Superior temporal gyrus (tissue), 1 donor: ENCODE measurements around the gene P2RY10.
"Not testable (repeated sequence)": the region's sequence is repeated elsewhere in the genome, so short reads cannot be mapped to it uniquely, and the experiment has no call there.

Experiments
- DNase-seq: peaks from one replicate; pipeline ENCODE4 v3.0.0-alpha.2; 2016; ENCODE audit errors: extremely low spot score

Gene P2RY10, protein sequence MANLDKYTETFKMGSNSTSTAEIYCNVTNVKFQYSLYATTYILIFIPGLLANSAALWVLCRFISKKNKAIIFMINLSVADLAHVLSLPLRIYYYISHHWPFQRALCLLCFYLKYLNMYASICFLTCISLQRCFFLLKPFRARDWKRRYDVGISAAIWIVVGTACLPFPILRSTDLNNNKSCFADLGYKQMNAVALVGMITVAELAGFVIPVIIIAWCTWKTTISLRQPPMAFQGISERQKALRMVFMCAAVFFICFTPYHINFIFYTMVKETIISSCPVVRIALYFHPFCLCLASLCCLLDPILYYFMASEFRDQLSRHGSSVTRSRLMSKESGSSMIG

GRCh38 chrX:78945186-78945912, at the start of gene P2RY10:
P2RY10 (plus strand) TSS chrX:78945391; CDS start chrX:78960521, 15,130 bp downstream.
- no peak for DNase-seq

DNA sequence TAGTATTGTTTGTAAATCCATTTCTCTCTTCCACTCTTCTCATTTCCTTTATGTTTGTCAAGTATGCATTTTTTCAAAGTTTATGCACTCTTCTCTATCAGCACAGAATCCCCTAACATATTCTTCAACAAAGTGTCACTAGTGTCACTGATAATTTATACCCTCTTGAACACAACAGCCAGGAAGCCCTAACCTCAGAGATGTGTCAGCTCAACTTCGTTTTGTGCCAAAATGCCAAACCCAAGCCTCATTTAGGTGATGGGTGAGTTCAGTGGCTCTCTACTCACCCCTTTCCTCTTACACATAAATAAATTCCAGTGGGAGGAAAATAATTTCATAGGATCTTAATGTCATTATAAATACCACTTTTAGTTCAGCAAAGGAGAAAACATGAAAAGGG, 22.4 kb upstream of the P2RY10 start:
- DNase-seq, result no peak

GRCh38 chrX:78923198-78924015, 21.8 kb upstream of the P2RY10 start:
- no peak for DNase-seq

GRCh38 chrX:78931814-78932213, 13.4 kb upstream of the P2RY10 start:
- no peak for DNase-seq

DNA sequence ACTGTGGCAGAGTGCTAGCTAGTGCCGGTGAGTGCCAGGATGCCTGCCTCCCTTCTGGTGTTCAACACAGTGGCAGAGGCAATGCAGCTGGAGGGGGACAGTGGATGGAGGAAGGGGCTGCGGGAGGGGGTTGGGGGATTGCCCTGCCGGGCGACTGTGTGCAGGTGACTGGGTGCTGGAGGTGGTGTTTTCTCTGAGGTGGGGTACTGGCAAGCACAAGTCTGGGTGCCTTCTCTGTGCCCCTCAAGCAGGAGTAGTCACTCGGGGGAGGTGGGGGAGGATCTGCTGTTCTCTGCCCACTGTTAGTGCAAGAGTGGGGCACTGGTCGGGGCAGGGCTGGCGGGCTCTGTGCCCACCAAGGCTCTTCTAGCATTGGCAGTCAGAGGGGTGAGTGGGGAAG, 10.3 kb upstream of the P2RY10 start:
- DNase-seq, result no peak

DNA sequence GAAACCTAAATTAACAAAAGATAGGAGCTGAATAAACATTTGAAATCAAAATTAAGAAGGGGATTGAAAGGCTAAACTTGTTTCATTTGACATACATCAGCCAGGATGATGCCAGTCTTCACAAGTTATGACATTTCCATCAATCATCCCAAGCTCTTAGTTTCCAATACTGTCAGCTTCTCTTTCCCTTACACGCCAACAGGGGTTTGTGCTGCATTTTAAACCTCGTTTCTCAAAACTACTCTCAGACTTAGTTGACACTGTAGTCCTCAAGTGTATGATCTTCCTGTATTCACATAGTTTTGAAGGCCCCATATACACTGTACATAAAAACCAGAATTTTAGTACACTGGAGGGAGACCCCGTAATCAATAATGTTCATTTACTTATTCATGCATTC, 840 bp upstream of the P2RY10 start:
- no peak for DNase-seq

DNA sequence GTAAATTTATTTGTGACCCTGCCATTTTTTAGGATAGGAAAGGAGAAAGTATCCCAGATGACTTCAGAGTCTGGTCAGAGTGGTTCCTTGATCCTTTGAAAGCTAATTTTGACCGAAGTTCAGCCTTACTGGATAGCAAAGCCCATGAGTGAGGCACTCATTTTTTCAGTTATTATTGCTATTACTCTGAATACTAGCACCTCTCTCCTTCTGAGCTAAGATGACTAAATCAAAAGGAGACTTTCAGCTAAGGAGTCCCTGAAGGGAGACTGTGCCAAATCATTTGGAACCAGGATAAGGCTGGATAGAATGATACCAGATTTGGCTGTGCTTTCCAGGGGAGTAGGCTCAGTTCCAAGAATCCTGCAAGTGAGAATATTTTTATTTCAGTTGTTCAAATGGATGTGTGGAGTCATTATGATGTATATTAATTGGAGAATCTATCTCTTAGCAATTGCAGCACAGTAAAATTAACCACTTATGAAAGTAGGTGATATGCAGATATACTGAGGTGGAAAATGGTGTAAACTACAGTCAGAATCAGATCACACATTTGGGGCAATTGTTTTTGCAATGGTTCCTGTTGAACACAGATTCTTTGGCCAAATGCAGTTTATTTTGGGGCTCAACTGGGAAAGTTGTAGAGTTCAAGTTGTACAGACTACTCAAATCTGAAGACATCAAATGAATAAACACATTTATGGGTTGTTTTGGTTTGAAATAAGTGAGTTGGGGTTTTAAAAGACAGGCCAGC, 1.2 kb downstream of the P2RY10 start:
- DNase-seq, result no peak

DNA sequence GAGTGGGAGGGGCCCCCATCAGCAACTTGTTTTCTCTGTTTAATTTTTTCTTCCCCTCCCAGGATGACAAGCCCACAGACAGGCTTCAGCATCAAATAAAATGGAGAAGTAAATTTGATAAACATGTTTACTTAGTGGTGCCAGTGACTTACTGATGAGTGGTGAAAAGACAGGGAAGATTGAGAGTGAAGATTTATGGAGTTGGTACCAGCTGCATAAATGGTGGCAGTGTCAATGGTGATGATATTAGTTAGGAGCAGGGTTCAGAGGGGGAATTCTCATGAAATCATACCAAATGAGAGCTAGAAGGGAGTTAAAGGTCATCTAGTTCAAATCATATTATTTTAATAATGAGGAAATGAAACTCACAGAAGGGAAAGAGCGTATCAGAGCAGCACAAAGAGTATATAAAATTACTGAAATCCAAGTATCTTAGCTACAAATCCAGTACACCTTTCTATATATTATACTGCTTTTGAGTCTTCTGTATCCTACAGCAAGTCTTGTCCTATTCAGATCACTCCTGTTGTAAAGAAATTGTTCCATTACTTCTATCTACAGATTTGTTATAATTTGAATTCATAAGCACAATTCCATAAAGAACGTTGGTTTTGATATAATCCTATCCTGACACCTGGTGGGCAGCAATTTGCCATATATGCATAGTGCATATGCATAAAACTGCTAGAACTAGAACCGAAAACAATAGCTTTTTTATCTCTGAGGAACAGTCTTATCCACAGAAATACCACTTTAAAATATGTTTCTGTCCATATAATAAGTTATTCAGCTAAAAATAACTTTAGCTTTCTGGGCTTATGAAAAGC, 5.0 kb downstream of the P2RY10 start:
- DNase-seq, result no peak

- DNase-seq, result no peak
Measured at GRCh38 chrX:78957049-78957767, 12.0 kb downstream of the P2RY10 start.

DNA sequence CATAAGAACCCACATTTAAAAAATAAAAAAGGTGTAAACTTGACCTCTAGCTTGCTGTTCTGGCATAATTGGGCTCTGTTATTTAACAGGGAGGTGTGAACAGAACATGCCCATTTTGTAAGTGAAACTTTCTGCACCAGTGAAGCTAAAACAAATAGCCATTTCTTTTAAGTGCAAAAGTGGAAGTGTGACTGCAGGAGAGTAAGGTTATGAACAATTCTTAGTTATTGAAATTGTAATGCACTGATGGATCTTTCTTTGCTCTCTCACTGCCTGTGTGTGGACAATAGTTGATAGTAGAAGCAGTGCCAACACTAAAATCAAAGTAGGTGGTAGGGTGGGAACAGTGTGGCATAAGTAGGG, 12.6 kb downstream of the P2RY10 start:
- DNase-seq, result no peak

- DNase-seq, result no peak
Measured at GRCh38 chrX:78958419-78959116, 13.4 kb downstream of the P2RY10 start.

DNA sequence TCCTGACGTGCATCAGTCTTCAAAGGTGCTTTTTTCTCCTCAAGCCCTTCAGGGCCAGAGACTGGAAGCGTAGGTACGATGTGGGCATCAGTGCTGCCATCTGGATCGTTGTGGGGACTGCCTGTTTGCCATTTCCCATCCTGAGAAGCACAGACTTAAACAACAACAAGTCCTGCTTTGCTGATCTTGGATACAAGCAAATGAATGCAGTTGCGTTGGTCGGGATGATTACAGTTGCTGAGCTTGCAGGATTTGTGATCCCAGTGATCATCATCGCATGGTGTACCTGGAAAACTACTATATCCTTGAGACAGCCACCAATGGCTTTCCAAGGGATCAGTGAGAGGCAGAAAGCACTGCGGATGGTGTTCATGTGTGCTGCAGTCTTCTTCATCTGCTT, 15.7 kb downstream of the P2RY10 start:
- no peak for DNase-seq

GRCh38 chrX:78964598-78964997, 19.4 kb downstream of the P2RY10 start:
- no peak for DNase-seq

GRCh38 chrX:78979789-78980464, 34.7 kb downstream of the P2RY10 start:
- no peak for DNase-seq

- no peak for DNase-seq
Measured at GRCh38 chrX:78989349-78989748, 44.2 kb downstream of the P2RY10 start.

DNA sequence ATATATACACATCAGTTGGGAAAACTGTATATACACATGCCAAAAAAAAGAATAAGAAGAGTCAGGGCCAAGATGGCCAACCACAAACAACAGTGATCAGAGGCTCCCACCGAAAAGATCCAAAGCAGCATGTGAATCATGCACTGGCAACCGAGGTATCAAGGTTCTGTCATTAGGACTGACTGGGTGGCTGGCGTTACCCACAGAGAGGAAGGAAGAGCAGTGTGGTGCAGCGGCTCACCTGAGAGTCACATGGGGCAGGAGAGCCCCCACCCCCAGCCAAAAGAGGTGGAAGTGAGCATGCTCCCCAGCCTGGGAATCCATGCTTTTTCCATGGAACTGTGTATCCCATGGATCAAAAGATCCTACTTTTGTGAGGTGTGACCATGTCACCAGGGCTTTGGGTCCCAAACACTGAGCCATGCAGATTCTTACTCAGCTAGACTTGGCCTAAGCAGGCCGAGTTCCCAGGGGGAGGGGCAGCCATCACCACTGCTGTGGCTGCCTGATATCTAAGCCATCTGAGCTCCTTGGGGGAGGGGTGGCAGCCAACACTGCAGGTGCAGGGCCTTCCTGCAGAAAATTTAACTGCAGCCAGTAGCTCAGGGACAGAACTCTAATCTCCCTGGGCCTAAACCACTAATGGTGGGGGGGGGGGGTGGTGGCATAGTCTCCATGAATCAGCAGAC, 52.8 kb downstream of the P2RY10 start:
- DNase-seq, result no peak

GRCh38 chrX:79007540-79007939, 62.3 kb downstream of the P2RY10 start:
- not testable (repeated sequence) for DNase-seq
